IMR-90 (cell line): ENCODE data around the gene SS18L1. TPM values are rescaled to one million over a fixed set of nuclear protein-coding genes. Genes with fewer than 3 reads are reported as not detected.

Source experiments
- ATAC-seq: fragments of 200-7000 bp; cut with Tn5 transposase; 2 replicates; pipeline ENCODE4 v1.9.1; 2020; ENCODE audit warnings: low read depth, mild to moderate bottlenecking, moderate library complexity
- BruUV-seq: library from RNA; stranded (reverse); fragments of 400-500 nt; replicated peaks from 2 replicates; lab custom pipeline; 2021; lab: Mats Ljungman, UMichigan
- CTCF ChIA-PET: fragments of 300-600 bp; formaldehyde crosslinking; extraction: SDS; loops from one replicate; lab custom pipeline; 2021; ENCODE audit warnings: antibody characterized with exemption; lab: Yijun Ruan, JAX
- POLR2A ChIA-PET: fragments of 300-600 bp; sonication (Branson Sonifier 250); formaldehyde crosslinking; loops from one replicate; lab custom pipeline; 2022; ENCODE audit warnings: antibody characterized with exemption; ENCODE audit not compliant: unreplicated experiment; lab: Charles Lee
- DNase-seq: peaks from one replicate; pipeline ENCODE4 v3.0.0; 2013
- H2AFZ ChIP-seq: replicated peaks from 2 replicates; pipeline ENCODE3; 2013; ENCODE audit warnings: low read length, mild to moderate bottlenecking; ENCODE audit not compliant: poor library complexity
- H2AK5ac ChIP-seq: 2 replicates; pipeline ENCODE4 v1.6.1; 2013; ENCODE audit warnings: low read depth, low read length, inconsistent platforms
- H2AK9ac ChIP-seq: replicated peaks from 2 replicates; pipeline ENCODE3; 2013; ENCODE audit warnings: mild to moderate bottlenecking, low read depth, low read length, moderate library complexity; ENCODE audit not compliant: poor library complexity
- H2BK120ac ChIP-seq: 2 replicates; pipeline ENCODE4 v1.6.1; 2013; ENCODE audit warnings: low read depth, low read length, inconsistent platforms
- H2BK15ac ChIP-seq: 3 replicates; pipeline ENCODE4 v1.6.1; 2013; ENCODE audit warnings: low read depth, low read length, inconsistent platforms
- H2BK20ac ChIP-seq: 2 replicates; pipeline ENCODE4 v1.6.1; 2013; ENCODE audit warnings: low read depth, mild to moderate bottlenecking, inconsistent platforms, low read length, moderate library complexity
- H2BK5ac ChIP-seq: 2 replicates; pipeline ENCODE4 v1.6.1; 2013; ENCODE audit warnings: mild to moderate bottlenecking, low read depth, low read length, inconsistent platforms; ENCODE audit not compliant: poor library complexity, severe bottlenecking
- H3K14ac ChIP-seq: replicated peaks from 2 replicates; pipeline ENCODE4 v1.6.1; 2013; ENCODE audit warnings: low read depth, low read length, inconsistent platforms
- H3K18ac ChIP-seq: 2 replicates; pipeline ENCODE4 v1.6.1; 2013; ENCODE audit warnings: low read depth, low read length, control low read depth
- H3K23ac ChIP-seq: 2 replicates; pipeline ENCODE4 v1.6.1; 2013; ENCODE audit warnings: low read depth, low read length, inconsistent platforms
- H3K27ac ChIP-seq: 2 replicates; pipeline ENCODE4 v1.5.1; 2013; ENCODE audit warnings: mild to moderate bottlenecking, control low read depth, low read length; ENCODE audit not compliant: insufficient read depth
- H3K27me3 ChIP-seq: 2 replicates; pipeline ENCODE4 v1.6.1; 2013; ENCODE audit warnings: low read length; ENCODE audit not compliant: control insufficient read depth, insufficient read depth
- H3K36me3 ChIP-seq: 2 replicates; pipeline ENCODE4 v1.6.1; 2013; ENCODE audit warnings: low read length, mixed read lengths; ENCODE audit not compliant: control insufficient read depth, insufficient read depth
- H3K4ac ChIP-seq: 2 replicates; pipeline ENCODE4 v1.6.1; 2013; ENCODE audit warnings: low read depth, low read length, inconsistent platforms
- H3K4me1 ChIP-seq: 2 replicates; pipeline ENCODE4 v1.6.1; 2013; ENCODE audit warnings: low read length, mixed read lengths; ENCODE audit not compliant: control insufficient read depth, insufficient read depth
- H3K4me2 ChIP-seq: 2 replicates; pipeline ENCODE4 v1.6.1; 2013; ENCODE audit warnings: low read depth, mild to moderate bottlenecking, control low read depth, low read length, moderate library complexity
- H3K4me3 ChIP-seq: 2 replicates; pipeline ENCODE4 v1.5.1; 2013; ENCODE audit warnings: low read depth, mild to moderate bottlenecking, control low read depth, low read length, moderate library complexity; ENCODE audit not compliant: insufficient read depth
- H3K56ac ChIP-seq: 2 replicates; pipeline ENCODE4 v1.6.1; 2013; ENCODE audit warnings: low read length, inconsistent platforms; ENCODE audit not compliant: insufficient read depth; ENCODE audit errors: extremely low read depth
- H3K79me1 ChIP-seq, 2 experiments: 2 replicates each; pipeline ENCODE4 v1.6.1; 2013; ENCODE audit warnings: low read length in 2 of 2, inconsistent platforms in 1 of 2, low read depth in 1 of 2
- H3K9ac ChIP-seq: 2 replicates; pipeline ENCODE4 v1.6.1; 2013; ENCODE audit warnings: low read depth, low read length, control low read depth
- H3K9me1 ChIP-seq: 2 replicates; pipeline ENCODE4 v1.6.1; 2013; ENCODE audit warnings: low read length, inconsistent platforms; ENCODE audit not compliant: insufficient read depth
- H3K9me3 ChIP-seq: 2 replicates; pipeline ENCODE4 v1.6.1; 2013; ENCODE audit warnings: low read length; ENCODE audit not compliant: control insufficient read depth, insufficient read depth
- H4K20me1 ChIP-seq: 2 replicates; pipeline ENCODE4 v1.6.1; 2013; ENCODE audit warnings: low read length, inconsistent platforms; ENCODE audit not compliant: insufficient read depth
- H4K5ac ChIP-seq: 2 replicates; pipeline ENCODE4 v1.6.1; 2013; ENCODE audit warnings: mild to moderate bottlenecking, low read depth, low read length, control low read depth
- H4K8ac ChIP-seq, 2 experiments: 2 replicates each; pipeline ENCODE4 v1.6.1; 2013; ENCODE audit warnings: low read depth in 2 of 2, low read length in 2 of 2, control low read depth in 1 of 2, inconsistent platforms in 1 of 2
- H4K91ac ChIP-seq: 2 replicates; pipeline ENCODE4 v1.6.1; 2013; ENCODE audit warnings: low read depth, low read length, inconsistent platforms; ENCODE audit not compliant: insufficient read depth
- BHLHE40 ChIP-seq: fragments of 150-350 bp; IDR thresholded peaks from 2 replicates; pipeline ENCODE4 v1.6.1; 2016; ENCODE audit warnings: mild to moderate bottlenecking, low read depth, low read length
- CEBPB ChIP-seq: IDR thresholded peaks from 2 replicates; pipeline ENCODE4 v1.6.1; 2012; ENCODE audit warnings: low read depth, low read length, improper control_type of control experiment
- CHD1 ChIP-seq: IDR thresholded peaks from 2 replicates; pipeline ENCODE4 v1.6.1; 2012; ENCODE audit warnings: low read depth, low read length, improper control_type of control experiment
- ELK1 ChIP-seq: fragments of 150-350 bp; IDR thresholded peaks from 2 replicates; pipeline ENCODE4 v1.6.1; 2016; ENCODE audit warnings: low read depth, mild to moderate bottlenecking, low read length, moderate library complexity, borderline replicate concordance
- MAZ ChIP-seq: IDR thresholded peaks from 2 replicates; pipeline ENCODE4 v1.6.1; 2012; ENCODE audit warnings: low read depth, mild to moderate bottlenecking, low read length, improper control_type of control experiment, moderate library complexity, borderline replicate concordance
- NFE2L2 ChIP-seq: fragments of 150-350 bp; IDR thresholded peaks from 2 replicates; pipeline ENCODE4 v1.6.1; 2016; ENCODE audit warnings: low read depth, mild to moderate bottlenecking, low read length
- RAD21 ChIP-seq: IDR thresholded peaks from 2 replicates; pipeline ENCODE4 v1.6.1; 2012; ENCODE audit warnings: low read length, improper control_type of control experiment
- RCOR1 ChIP-seq: IDR thresholded peaks from 2 replicates; pipeline ENCODE4 v1.6.1; 2012; ENCODE audit warnings: mild to moderate bottlenecking, low read length, improper control_type of control experiment; ENCODE audit not compliant: insufficient replicate concordance
- RFX5 ChIP-seq: IDR thresholded peaks from 2 replicates; pipeline ENCODE4 v1.8.0; 2012; ENCODE audit warnings: low read depth, mild to moderate bottlenecking, low read length, moderate library complexity
- SMC3 ChIP-seq: fragments of 150-350 bp; IDR thresholded peaks from 2 replicates; pipeline ENCODE4 v1.6.1; 2016; ENCODE audit warnings: low read depth, mild to moderate bottlenecking, antibody characterized with exemption, low read length, moderate library complexity
- USF2 ChIP-seq: fragments of 150-350 bp; IDR thresholded peaks from 2 replicates; pipeline ENCODE4 v1.6.1; 2017; ENCODE audit warnings: mild to moderate bottlenecking, antibody characterized with exemption, low read length, low read depth
- WGBS, 2 experiments: methylation state at CpG; one replicate each; pipeline versions ENCODE4 v1.1.5 to v1.1.7; 2013; ENCODE audit warnings: missing lambda C conversion rate in 2 of 2; ENCODE audit not compliant: insufficient read length in 1 of 2; ENCODE audit errors: extremely low coverage in 2 of 2; 5-methylcytosine and 5-hydroxymethylcytosine counted together
- dilution Hi-C: fragments of 300-500 bp; cut with HindIII; formaldehyde crosslinking; loops from one replicate; pipeline ENCODE4 v1.14.3; 2018; ENCODE audit warnings: low sequenced_read_pairs; ENCODE audit not compliant: unreplicated experiment
- in situ Hi-C: fragments of 300-500 bp; cut with MboI; formaldehyde crosslinking; loops from 3 replicates; pipeline ENCODE4 v1.14.3; 2019; ENCODE audit warnings: low sequenced_read_pairs, inconsistent platforms, mixed read lengths
- intact Hi-C: fragments of 100-400 bp; cut with micrococcal nuclease; formaldehyde crosslinking; loops from 2 replicates; pipeline ENCODE4 v1.10.0; 2022
- polyA plus RNA-seq, 3 experiments: library from polyadenylated mRNA; depleted of rRNA; stranded (reverse); fragments of >200 nt; gene quantifications; 2 replicates each; pipeline ENCODE4 v1.2.3, GENCODE V29; 2012; ENCODE audit warnings: low replicate concordance in 1 of 3
- total RNA-seq: library from RNA; depleted of rRNA; stranded (reverse); fragments of >200 nt; gene quantifications from 2 replicates; pipeline ENCODE4 v1.2.3, GENCODE V29; 2012

SS18L1 gene
- total and polyA plus RNA-seq, 2 of the 4 experiments (the other 2 are of a cell fraction) = 8.1 to 12.2 TPM

GRCh38 chr20:62138912-62139311 lies 4.7 kb upstream of the SS18L1 start:
- Histone ChIP-seq H2AK5ac (no peak overlapping the region), H3K4me2 (no peak overlapping the region), H3K23ac (no peak overlapping the region), H3K4me3 (no peak overlapping the region), H2AFZ (no peak overlapping the region), H3K79me1 (peaks cover 13 to 74% of the 10 kb centered on the region in 2 experiments), H2BK20ac (no peak overlapping the region), H3K4ac (no peak overlapping the region), H3K18ac (no peak overlapping the region), H3K27me3 (no peaks in the 10 kb centered on the region), H3K9me1 (peaks cover 8% of the 10 kb centered on the region; the same call in 1 of the 2 replicates), H2AK9ac (no peak overlapping the region), H3K9ac (no peak overlapping the region), H2BK5ac (no peak overlapping the region), H4K8ac (no peak overlapping the region), H2BK15ac (no peak overlapping the region), H4K20me1 (peaks cover 89% of the 10 kb centered on the region), H2BK120ac (no peak overlapping the region), H3K14ac (no peak overlapping the region), H4K5ac (no peak overlapping the region), H3K4me1 (peaks cover 12% of the 10 kb centered on the region), H3K36me3 (peaks cover 53% of the 10 kb centered on the region), H3K27ac (no peak overlapping the region), H4K91ac (no peak overlapping the region), H3K9me3 (no peaks in the 10 kb centered on the region), H3K56ac (no peak overlapping the region)
- ChIA-PET CTCF (no interaction called here), POLR2A (no interaction called here)
- ATAC-seq (no peak), DNase-seq (no peak)
- intact Hi-C loops = no loop called here
- dilution Hi-C loops = no loop called here
- 94% methylated on average over 5 of the region's 10 CpGs; no CpG with 5 or more reads in 1 of the 2 experiments for WGBS, 2 experiments
- BruUV-seq = no TSS peak
- in situ Hi-C loops = no loop called here
- TF ChIP-seq CEBPB = no peak
- TF ChIP-seq RFX5 = no peak
- TF ChIP-seq USF2 = no peak
- TF ChIP-seq RAD21 = no peak
- no peak for TF ChIP-seq NFE2L2
- no peak for TF ChIP-seq MAZ
- no peak for TF ChIP-seq SMC3
- TF ChIP-seq ELK1 = no peak
- TF ChIP-seq BHLHE40 = no peak
- no peak for TF ChIP-seq CHD1
- no peak for TF ChIP-seq RCOR1
